ENCODE data around the gene KRT8. TPM values are rescaled to one million over a fixed set of nuclear protein-coding genes. Genes with fewer than 3 reads are reported as not detected.

KRT8 gene
- polyA plus RNA-seq, 1 donor from 2014 or later: 0.46 TPM

GRCh38 chr12:52861511-52861910 lies 43.4 kb downstream of the KRT8 start:
- no peak overlapping the region for H3K4me2 ChIP-seq (ENCODE audit: low read length)
- H3K27me3 ChIP-seq (ENCODE audit: insufficient read depth, low read depth, low read length): no peaks in the 10 kb centered on the region
- H3K9me2 ChIP-seq (ENCODE audit: insufficient read depth, low read length): no peaks in the 10 kb centered on the region
- H3K36me3 ChIP-seq (ENCODE audit: insufficient read depth, low read length): no peaks in the 10 kb centered on the region
- no peaks in the 10 kb centered on the region for H3F3A ChIP-seq (ENCODE audit: insufficient read depth, low read length, poor library complexity, severe bottlenecking)
- H3K9me3 ChIP-seq (ENCODE audit: low read length): no peaks in the 10 kb centered on the region
- no peak overlapping the region for H3K27ac ChIP-seq (ENCODE audit: low read length)
- no peaks in the 10 kb centered on the region for H3K79me2 ChIP-seq (replicated peaks; ENCODE audit: insufficient read depth, low read length)
- H3K4me3 ChIP-seq (ENCODE audit: low read length): no peak overlapping the region
- no peaks in the 10 kb centered on the region for H4K20me1 ChIP-seq (ENCODE audit: insufficient read depth)
- TF ChIP-seq CTCF (IDR thresholded peaks at IDR 0.05; ENCODE audit: poor library complexity, severe bottlenecking): no peak
- no peak for TF ChIP-seq REST (IDR thresholded peaks at IDR 0.05; ENCODE audit: borderline replicate concordance)
- no peak for TF ChIP-seq MXI1 (conservative IDR thresholded peaks at IDR 0.05; ENCODE audit: poor library complexity, severe bottlenecking)
- H2AFZ ChIP-seq (ENCODE audit: low read depth, low read length): no peak overlapping the region
- H3K9ac ChIP-seq (ENCODE audit: low read length): no peak overlapping the region

GRCh38 chr12:52860102-52860823 lies 44.6 kb downstream of the KRT8 start:
- H3K9me2 ChIP-seq (ENCODE audit: insufficient read depth, low read length): no peaks in the 10 kb centered on the region
- H3K27me3 ChIP-seq (ENCODE audit: insufficient read depth, low read depth, low read length): no peaks in the 10 kb centered on the region
- no peaks in the 10 kb centered on the region for H3K9me3 ChIP-seq (ENCODE audit: low read length)
- no peaks in the 10 kb centered on the region for H4K20me1 ChIP-seq (ENCODE audit: insufficient read depth)
- H3K4me3 ChIP-seq (ENCODE audit: low read length): no peak overlapping the region
- H3K4me2 ChIP-seq (ENCODE audit: low read length): no peak overlapping the region
- no peaks in the 10 kb centered on the region for H3K79me2 ChIP-seq (replicated peaks; ENCODE audit: insufficient read depth, low read length)
- no peaks in the 10 kb centered on the region for H3F3A ChIP-seq (ENCODE audit: insufficient read depth, low read length, poor library complexity, severe bottlenecking)
- no peak overlapping the region for H3K9ac ChIP-seq (ENCODE audit: low read length)
- H2AFZ ChIP-seq (ENCODE audit: low read depth, low read length): no peak overlapping the region
- no peak overlapping the region for H3K27ac ChIP-seq (ENCODE audit: low read length)
- no peak for TF ChIP-seq TAF1 (IDR thresholded peaks at IDR 0.05; ENCODE audit: low read depth)
- TF ChIP-seq EP300 (conservative IDR thresholded peaks at IDR 0.05; ENCODE audit: poor library complexity, severe bottlenecking): no peak
- H3K36me3 ChIP-seq (ENCODE audit: insufficient read depth, low read length): no peaks in the 10 kb centered on the region

- no peak overlapping the region for H2AFZ ChIP-seq (ENCODE audit: low read depth, low read length)
- no peak overlapping the region for H3K9ac ChIP-seq (ENCODE audit: low read length)
- no peaks in the 10 kb centered on the region for H3K9me3 ChIP-seq (ENCODE audit: low read length)
- TF ChIP-seq POLR2AphosphoS5 (IDR thresholded peaks at IDR 0.05): no peak
- TF ChIP-seq TAF1 (IDR thresholded peaks at IDR 0.05; ENCODE audit: low read depth): no peak
- no peak for TF ChIP-seq MXI1 (conservative IDR thresholded peaks at IDR 0.05; ENCODE audit: poor library complexity, severe bottlenecking)
- TF ChIP-seq EZH2 (IDR thresholded peaks at IDR 0.05; ENCODE audit: borderline replicate concordance, insufficient read depth, low read length, poor library complexity, severe bottlenecking): no peak
- no peak for TF ChIP-seq EP300 (conservative IDR thresholded peaks at IDR 0.05; ENCODE audit: poor library complexity, severe bottlenecking)
- TF ChIP-seq SMC3 (conservative IDR thresholded peaks at IDR 0.05; ENCODE audit: poor library complexity): no peak
- no peak for TF ChIP-seq RAD21 (conservative IDR thresholded peaks at IDR 0.05)
- TF ChIP-seq REST (IDR thresholded peaks at IDR 0.05; ENCODE audit: borderline replicate concordance): no peak
- no peak for TF ChIP-seq CTCF (IDR thresholded peaks at IDR 0.05; ENCODE audit: poor library complexity, severe bottlenecking)
- H3K9me2 ChIP-seq (ENCODE audit: insufficient read depth, low read length): no peaks in the 10 kb centered on the region
- H4K20me1 ChIP-seq (ENCODE audit: insufficient read depth): no peaks in the 10 kb centered on the region
- H3K79me2 ChIP-seq (replicated peaks; ENCODE audit: insufficient read depth, low read length): no peaks in the 10 kb centered on the region
- H3K27ac ChIP-seq (ENCODE audit: low read length): no peak overlapping the region
- H3K36me3 ChIP-seq (ENCODE audit: insufficient read depth, low read length): no peaks in the 10 kb centered on the region
- no peak overlapping the region for H3K4me2 ChIP-seq (ENCODE audit: low read length)
- H3K27me3 ChIP-seq (ENCODE audit: insufficient read depth, low read depth, low read length): no peaks in the 10 kb centered on the region
- H3K4me3 ChIP-seq (ENCODE audit: low read length): no peak overlapping the region
- H3F3A ChIP-seq (ENCODE audit: insufficient read depth, low read length, poor library complexity, severe bottlenecking): no peaks in the 10 kb centered on the region
Measured at GRCh38 chr12:52857500-52857899, 47.4 kb downstream of the KRT8 start.
